Keratinocyte (primary cell): ENCODE measurements around the gene SFT2D1. TPM values are rescaled to one million over a fixed set of nuclear protein-coding genes. Genes with fewer than 3 reads are reported as not detected.

ENCODE experiments used
- DNase-seq: peaks from one replicate; pipeline ENCODE4 v3.0.0-alpha.2; 2011; ENCODE audit warnings: low read depth, missing footprints, low spot score
- FAIRE-seq: peaks from 2 replicates; lab custom pipeline; 2011; peaks lifted over from hg19 to GRCh38; lab: Jason Lieb, UNC
- H2AFZ ChIP-seq: 2 replicates; pipeline ENCODE4 v1.6.0; 2012; ENCODE audit warnings: low read length, control low read depth, inconsistent platforms; ENCODE audit not compliant: control insufficient read depth
- H3K27ac ChIP-seq: 2 replicates; pipeline ENCODE4 v1.5.1; 2011; ENCODE audit warnings: low read length; ENCODE audit not compliant: control insufficient read depth, insufficient read depth
- H3K27me3 ChIP-seq: 3 replicates; pipeline ENCODE4 v1.6.0; 2011; ENCODE audit warnings: low read length; ENCODE audit not compliant: control insufficient read depth, insufficient read depth; ENCODE audit errors: extremely low read depth
- H3K36me3 ChIP-seq, 2 experiments: 2 replicates in 1 of 2; 3 replicates in 1 of 2; pipeline ENCODE4 v1.5.1; 2011; ENCODE audit warnings: low read length in 2 of 2, mild to moderate bottlenecking in 1 of 2; ENCODE audit not compliant: control insufficient read depth in 2 of 2, insufficient read depth in 2 of 2; ENCODE audit errors: extremely low read depth in 1 of 2
- H3K4me1 ChIP-seq: 3 replicates; pipeline ENCODE4 v1.5.1; 2011; ENCODE audit warnings: low read length; ENCODE audit not compliant: control insufficient read depth, insufficient read depth; ENCODE audit errors: extremely low read depth
- H3K4me2 ChIP-seq: 3 replicates; pipeline ENCODE4 v1.6.0; 2011; ENCODE audit warnings: low read depth, low read length; ENCODE audit not compliant: control insufficient read depth, insufficient read depth; ENCODE audit errors: extremely low read depth
- H3K4me3 ChIP-seq, 3 experiments: fragments of 200-600 bp in 1 of 3; sonication (generic) in 1 of 3; 2 replicates in 2 of 3; 3 replicates in 1 of 3; pipeline ENCODE4 v1.5.1; 2011 to 2016; ENCODE audit warnings: low read length in 3 of 3, mild to moderate bottlenecking in 3 of 3, control low read depth in 2 of 3, inconsistent platforms in 1 of 3, low read depth in 1 of 3, mixed read lengths in 1 of 3, mixed run types in 1 of 3, moderate library complexity in 1 of 3; ENCODE audit not compliant: control insufficient read depth in 2 of 3, insufficient read depth in 2 of 3; ENCODE audit errors: extremely low read depth in 1 of 3
- H3K79me2 ChIP-seq: 2 replicates; pipeline ENCODE4 v1.6.0; 2012; ENCODE audit warnings: low read length; ENCODE audit not compliant: control insufficient read depth, insufficient read depth
- H3K9ac ChIP-seq: 3 replicates; pipeline ENCODE4 v1.6.0; 2011; ENCODE audit warnings: low read length; ENCODE audit not compliant: control insufficient read depth, insufficient read depth; ENCODE audit errors: extremely low read depth
- H3K9me1 ChIP-seq: 3 replicates; pipeline ENCODE4 v1.6.0; 2011; ENCODE audit warnings: low read length; ENCODE audit not compliant: control insufficient read depth, insufficient read depth; ENCODE audit errors: extremely low read depth
- H3K9me3 ChIP-seq: 2 replicates; pipeline ENCODE4 v1.5.1; 2012; ENCODE audit warnings: low read depth, low read length; ENCODE audit not compliant: control insufficient read depth
- H4K20me1 ChIP-seq: 3 replicates; pipeline ENCODE4 v1.6.0; 2011; ENCODE audit warnings: low read length; ENCODE audit not compliant: control insufficient read depth, insufficient read depth; ENCODE audit errors: extremely low read depth
- EZH2 ChIP-seq: IDR thresholded peaks from one replicate; pipeline ENCODE4 v1.6.1; 2012; ENCODE audit warnings: inconsistent platforms, mild to moderate bottlenecking, low read length, moderate library complexity
- dilution Hi-C: fragments of 300-500 bp; cut with MboI; formaldehyde crosslinking; loops from one replicate; pipeline ENCODE4 v1.7.0; 2020; ENCODE audit warnings: low sequenced_read_pairs; ENCODE audit not compliant: extremely low pct_ligation_motif_present
- polyA minus RNA-seq, 3 experiments: library from RNA; depleted of rRNA, polyadenylated mRNA; stranded (reverse); fragments of >200 nt; gene quantifications; 1 replicate in 1 of 3; 2 replicates in 1 of 3; 3 replicates in 1 of 3; pipeline ENCODE4 v1.2.3, GENCODE V29; 2011
- polyA plus RNA-seq, 5 experiments: library from polyadenylated mRNA; depleted of rRNA in 3 of 5; stranded (reverse) in 3 of 5; stranded (forward) in 1 of 5; unstranded in 1 of 5; fragments of >200 nt; gene quantifications; 1 replicate in 1 of 5; 2 replicates in 3 of 5; 3 replicates in 1 of 5; pipeline versions ENCODE4 v1.2.1 to v1.2.3, GENCODE V29; 2011 to 2012; ENCODE audit warnings: missing spikeins in 2 of 5, low read depth in 1 of 5, low replicate concordance in 1 of 5
- TF ChIP-seq, protein P1 (sequence below), 3 experiments: IDR thresholded peaks in 1 of 3; conservative IDR thresholded peaks in 1 of 3; optimal IDR thresholded peaks in 1 of 3; 2 replicates in 2 of 3; 3 replicates in 1 of 3; pipeline versions ENCODE3 to v1.5.1; 2011; ENCODE audit warnings: low read length in 3 of 3, mild to moderate bottlenecking in 3 of 3, moderate library complexity in 2 of 3, control low read depth in 1 of 3, inconsistent platforms in 1 of 3; ENCODE audit not compliant: insufficient read depth in 2 of 3; ENCODE audit errors: extremely low read depth in 1 of 3

Gene SFT2D1
- polyA plus RNA-seq, result 46.6 to 84.3 TPM (median 58.8 TPM) in 3 replicates
- 10.1 TPM for polyA plus RNA-seq (2011; ENCODE audit: low read depth)
- polyA plus RNA-seq (2011; cell fraction: cytosol; rRNA removed), result 45.1 and 82.7 TPM in 2 replicates
- 51.2 and 67.7 TPM in 2 replicates for polyA plus RNA-seq (2011; cell fraction: nucleus; rRNA removed)
- polyA plus RNA-seq (2012; ENCODE audit: low replicate concordance), result 44.4 and 48.0 TPM in 2 replicates
- polyA minus RNA-seq, result 18.2 to 34.5 TPM (median 23.5 TPM) in 3 replicates
- 22.1 TPM for polyA minus RNA-seq (2011; cell fraction: cytosol; rRNA and poly(A)+ RNA removed)
- 9.1 and 20.2 TPM in 2 replicates for polyA minus RNA-seq (2011; cell fraction: nucleus; rRNA and poly(A)+ RNA removed)

- peak within 1 kb of the TSS; percentile 97 to 100 (median 99) for H3K4me3 ChIP-seq
- H3K79me2 ChIP-seq, result peaks cover 52% of the 10 kb centered on the region
- peaks cover 5% of the 10 kb centered on the region for H4K20me1 ChIP-seq
- peaks cover 12% of the 10 kb centered on the region for H3K4me1 ChIP-seq
- no peak for DNase-seq
- H3K27ac ChIP-seq, result peak within 1 kb of the TSS; percentile 84
- H3K9me3 ChIP-seq, result no peaks in the 10 kb centered on the region
- peak within 1 kb of the TSS; percentile 92 for H3K9ac ChIP-seq
- peak within 1 kb of the TSS; percentile 98 for H2AFZ ChIP-seq
- peaks cover 0 to 2% of the 10 kb centered on the region in 2 experiments for H3K36me3 ChIP-seq
- dilution Hi-C loops, result no loop called here
- H3K4me2 ChIP-seq, result peak within 1 kb of the TSS; percentile 96
- no peak for FAIRE-seq
- no peaks in the 10 kb centered on the region for H3K9me1 ChIP-seq
- no peak for TF ChIP-seq EZH2
- TF ChIP-seq, protein P1, sequence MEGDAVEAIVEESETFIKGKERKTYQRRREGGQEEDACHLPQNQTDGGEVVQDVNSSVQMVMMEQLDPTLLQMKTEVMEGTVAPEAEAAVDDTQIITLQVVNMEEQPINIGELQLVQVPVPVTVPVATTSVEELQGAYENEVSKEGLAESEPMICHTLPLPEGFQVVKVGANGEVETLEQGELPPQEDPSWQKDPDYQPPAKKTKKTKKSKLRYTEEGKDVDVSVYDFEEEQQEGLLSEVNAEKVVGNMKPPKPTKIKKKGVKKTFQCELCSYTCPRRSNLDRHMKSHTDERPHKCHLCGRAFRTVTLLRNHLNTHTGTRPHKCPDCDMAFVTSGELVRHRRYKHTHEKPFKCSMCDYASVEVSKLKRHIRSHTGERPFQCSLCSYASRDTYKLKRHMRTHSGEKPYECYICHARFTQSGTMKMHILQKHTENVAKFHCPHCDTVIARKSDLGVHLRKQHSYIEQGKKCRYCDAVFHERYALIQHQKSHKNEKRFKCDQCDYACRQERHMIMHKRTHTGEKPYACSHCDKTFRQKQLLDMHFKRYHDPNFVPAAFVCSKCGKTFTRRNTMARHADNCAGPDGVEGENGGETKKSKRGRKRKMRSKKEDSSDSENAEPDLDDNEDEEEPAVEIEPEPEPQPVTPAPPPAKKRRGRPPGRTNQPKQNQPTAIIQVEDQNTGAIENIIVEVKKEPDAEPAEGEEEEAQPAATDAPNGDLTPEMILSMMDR (optimal IDR thresholded peaks at IDR 0.05 in 1 of 3, IDR thresholded peaks at IDR 0.05 in 1 of 3, conservative IDR thresholded peaks at IDR 0.05 in 1 of 3; ENCODE audit: extremely low read depth in 1 of 3, insufficient read depth in 2 of 3, low read length in 3 of 3), result no peak
- H3K27me3 ChIP-seq, result no peaks in the 10 kb centered on the region
Measured at GRCh38 chr6:166342349-166343149, at the start of gene SFT2D1. Gene SFT2D1, minus strand, starts transcription at chr6:166342545. Its CDS starts 64 bp downstream, at chr6:166342481.

DNA sequence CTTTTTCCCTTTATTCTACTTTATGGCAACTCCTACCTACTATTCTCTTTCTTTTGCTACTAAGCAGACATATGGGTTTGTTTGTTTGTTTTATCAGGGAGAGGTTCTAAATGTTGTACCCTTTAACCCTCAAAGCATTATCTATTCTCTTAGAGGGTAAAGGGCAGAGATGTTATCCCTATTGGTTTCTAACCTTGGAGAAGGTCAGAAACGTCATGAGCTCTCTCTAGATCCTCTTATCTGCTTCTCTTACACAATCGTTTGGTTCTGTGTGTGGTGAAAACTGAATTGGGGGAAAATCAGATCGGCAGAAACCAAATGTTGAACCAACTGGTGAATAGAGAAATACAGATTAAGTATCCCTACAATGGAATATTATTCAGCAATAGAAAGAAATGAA is 46.8 kb upstream of the SFT2D1 start:
- no peak for FAIRE-seq

More for the DNA sequence above, 46.8 kb upstream of the SFT2D1 start:
- Histone ChIP-seq H3K79me2 (no peaks in the 10 kb centered on the region), H2AFZ (no peak overlapping the region), H3K9me3 (no peaks in the 10 kb centered on the region), H3K9ac (no peak overlapping the region), H3K27me3 (no peaks in the 10 kb centered on the region), H3K4me1 (no peaks in the 10 kb centered on the region), H3K9me1 (no peaks in the 10 kb centered on the region), H4K20me1 (no peaks in the 10 kb centered on the region), H3K27ac (no peak overlapping the region), H3K36me3 (no peaks in the 10 kb centered on the region), H3K4me2 (no peak overlapping the region), H3K4me3 (no peak overlapping the region)
- no peak for TF ChIP-seq EZH2
- TF ChIP-seq, protein P1 (optimal IDR thresholded peaks at IDR 0.05 in 1 of 3, IDR thresholded peaks at IDR 0.05 in 1 of 3, conservative IDR thresholded peaks at IDR 0.05 in 1 of 3; ENCODE audit: extremely low read depth in 1 of 3, insufficient read depth in 2 of 3, low read length in 3 of 3), result no peak
- dilution Hi-C loops, result no loop called here
- no peak for DNase-seq
